SKM-1 (cell line): ENCODE measurements around the gene DKK3.

ENCODE experiments used
- DNase-seq: peaks from one replicate; lab custom pipeline; 2025; ENCODE audit not compliant: unreplicated experiment; lab: John Stamatoyannopoulos, UW

Gene DKK3

GRCh38 chr11:12005476-12005875, 3.0 kb downstream of the DKK3 start:
- no peak for DNase-seq

GRCh38 chr11:12005061-12005460, 3.4 kb downstream of the DKK3 start:
- DNase-seq = no peak

- no peak for DNase-seq
Measured at GRCh38 chr11:12003815-12004214, 4.6 kb downstream of the DKK3 start.

- DNase-seq = no peak
Measured at GRCh38 chr11:12003336-12003735, 5.1 kb downstream of the DKK3 start.

- DNase-seq = no peak
Measured at GRCh38 chr11:12001186-12001585, 7.2 kb downstream of the DKK3 start.

GRCh38 chr11:11998091-11998781, 10.2 kb downstream of the DKK3 start:
- DNase-seq = no peak

- DNase-seq = no peak
Measured at GRCh38 chr11:11997049-11997322, 11.4 kb downstream of the DKK3 start.

GRCh38 chr11:11996321-11997048, 11.9 kb downstream of the DKK3 start:
- no peak for DNase-seq

GRCh38 chr11:11995601-11996000, 12.8 kb downstream of the DKK3 start:
- DNase-seq = no peak

GRCh38 chr11:11993839-11994238, 14.6 kb downstream of the DKK3 start:
- DNase-seq = no peak

GRCh38 chr11:11992257-11993212, 15.9 kb downstream of the DKK3 start:
- no peak for DNase-seq

- no peak for DNase-seq
Measured at GRCh38 chr11:11989774-11990744, 18.4 kb downstream of the DKK3 start.

- no peak for DNase-seq
Measured at GRCh38 chr11:11988681-11989261, 19.7 kb downstream of the DKK3 start.

GRCh38 chr11:11988099-11988651, 20.3 kb downstream of the DKK3 start:
- no peak for DNase-seq

GRCh38 chr11:11987503-11988022, 20.9 kb downstream of the DKK3 start:
- no peak for DNase-seq

GRCh38 chr11:11985954-11986949, 22.2 kb downstream of the DKK3 start:
- DNase-seq = no peak

GRCh38 chr11:11985016-11985715, 23.3 kb downstream of the DKK3 start:
- no peak for DNase-seq

- no peak for DNase-seq
Measured at GRCh38 chr11:11984563-11984962, 23.9 kb downstream of the DKK3 start.
